HG03280 (cell line): Measurements from ENCODE around the gene S100B.
"Not testable (repeated sequence)": the region's sequence is repeated elsewhere in the genome, so short reads cannot be mapped to it uniquely, and the experiment has no call there.

ENCODE experiments used
- ATAC-seq: cut with Tn5 transposase; IDR thresholded peaks from one replicate; pipeline ENCODE4 v1.9.1; 2021; ENCODE audit warnings: mild to moderate bottlenecking, moderate library complexity; ENCODE audit not compliant: unreplicated experiment

S100B gene

GRCh38 chr21:46604975-46605766 is at the start of gene S100B:
TSS of gene S100B (minus strand) at chr21:46605082. CDS start at chr21:46602415, 2,667 bp downstream.
- no peak for ATAC-seq

- ATAC-seq: no peak
Measured at GRCh38 chr21:46651121-46651520, 46.2 kb upstream of the S100B start.

- no peak for ATAC-seq
Measured at GRCh38 chr21:46650476-46651098, 45.7 kb upstream of the S100B start.

GRCh38 chr21:46649356-46649755 is 44.5 kb upstream of the S100B start:
- no peak for ATAC-seq

- no peak for ATAC-seq
Measured at GRCh38 chr21:46648539-46648938, 43.7 kb upstream of the S100B start.

GRCh38 chr21:46646541-46647154 is 41.8 kb upstream of the S100B start:
- no peak for ATAC-seq

GRCh38 chr21:46645840-46646239 is 41.0 kb upstream of the S100B start:
- ATAC-seq: no peak

- ATAC-seq: no peak
Measured at GRCh38 chr21:46643379-46644177, 38.7 kb upstream of the S100B start.

GRCh38 chr21:46641656-46642055 is 36.8 kb upstream of the S100B start:
- no peak for ATAC-seq

GRCh38 chr21:46639489-46640386 is 34.9 kb upstream of the S100B start:
- ATAC-seq: no peak

GRCh38 chr21:46637952-46638746 is 33.3 kb upstream of the S100B start:
- ATAC-seq: no peak

- no peak for ATAC-seq
Measured at GRCh38 chr21:46636550-46637285, 31.8 kb upstream of the S100B start.

- ATAC-seq: no peak
Measured at GRCh38 chr21:46636181-46636512, 31.3 kb upstream of the S100B start.

- ATAC-seq: peak; percentile 89
Measured at GRCh38 chr21:46635324-46636180, 30.7 kb upstream of the S100B start, which contains the start of gene PRMT2. TSS of gene PRMT2 (plus strand) at chr21:46635674. CDS start at chr21:46636952, 1,278 bp downstream.

- peak; percentile 9 for ATAC-seq
Measured at GRCh38 chr21:46634966-46635323, 30.1 kb upstream of the S100B start.

GRCh38 chr21:46634427-46634826 is 29.5 kb upstream of the S100B start:
- no peak for ATAC-seq

GRCh38 chr21:46633566-46633965 is 28.7 kb upstream of the S100B start:
- ATAC-seq: no peak

- not testable (repeated sequence) for ATAC-seq
Measured at GRCh38 chr21:46630915-46631314, 26.0 kb upstream of the S100B start.
